HEK293 (cell line): Measurements from ENCODE around the gene SMAD2.
A peak's percentile ranks its signal among the peaks of the same experiment; 100 is the strongest.

Experiments
- CTCF ChIA-PET: fragments of 350-600 bp; formaldehyde crosslinking; extraction: SDS; loops from one replicate; lab custom pipeline; 2021; ENCODE audit warnings: antibody characterized with exemption; lab: Yijun Ruan, JAX
- POLR2A ChIA-PET: fragments of 300-600 bp; formaldehyde crosslinking; extraction: SDS; loops from one replicate; lab custom pipeline; 2020; ENCODE audit warnings: antibody characterized with exemption, inconsistent platforms; lab: Yijun Ruan, JAX
- H3K27ac ChIP-seq: fragments of 200-500 bp; sonication (Bioruptor generic); 2 replicates; pipeline ENCODE4 v1.5.1; 2014; ENCODE audit warnings: low read depth, low read length, control low read depth, inconsistent platforms; ENCODE audit errors: extremely low read depth
- H3K36me3 ChIP-seq, 2 experiments: fragments of 200-500 bp in 1 of 2; sonication (Bioruptor generic) in 1 of 2; 1 replicate in 1 of 2; 2 replicates in 1 of 2; pipeline ENCODE4 v1.5.1; 2014 to 2017; ENCODE audit warnings: inconsistent platforms in 2 of 2, low read length in 2 of 2; ENCODE audit not compliant: control insufficient read depth in 2 of 2, insufficient read depth in 1 of 2
- H3K4me1 ChIP-seq: fragments of 200-500 bp; sonication (Bioruptor generic); 2 replicates; pipeline ENCODE4 v1.5.1; 2014; ENCODE audit warnings: mild to moderate bottlenecking, low read length, inconsistent platforms; ENCODE audit not compliant: control insufficient read depth, insufficient read depth
- H3K4me3 ChIP-seq: 2 replicates; pipeline ENCODE4 v1.5.1; 2011; ENCODE audit warnings: low read depth, mild to moderate bottlenecking, control low read depth, low read length, moderate library complexity
- H3K9me3 ChIP-seq: fragments of 200-500 bp; sonication (Bioruptor generic); 2 replicates; pipeline ENCODE4 v1.5.1; 2014; ENCODE audit warnings: low read depth, low read length, inconsistent platforms; ENCODE audit not compliant: control insufficient read depth, insufficient read depth
- FEZF1 ChIP-seq: fragments of 450-650 bp; formaldehyde crosslinking; IDR thresholded peaks from 2 replicates; pipeline ENCODE4 v1.5.1; 2016; ENCODE audit warnings: missing biosample characterization, missing genetic modification characterization
- KLF1 ChIP-seq: fragments of 450-650 bp; formaldehyde crosslinking; IDR thresholded peaks from 2 replicates; pipeline ENCODE4 v1.5.1; 2016; ENCODE audit warnings: missing biosample characterization, missing genetic modification characterization
- MEIS1 ChIP-seq: sonication (generic); formaldehyde crosslinking; IDR thresholded peaks from 2 replicates; pipeline ENCODE4 v1.8.1; 2022; ENCODE audit warnings: missing genetic modification reagents, mild to moderate bottlenecking, borderline replicate concordance
- OVOL3 ChIP-seq: fragments of 450-650 bp; formaldehyde crosslinking; IDR thresholded peaks from 2 replicates; pipeline ENCODE4 v1.5.1; 2016; ENCODE audit warnings: missing biosample characterization, missing genetic modification characterization
- REPIN1 ChIP-seq: fragments of 450-650 bp; formaldehyde crosslinking; IDR thresholded peaks from 2 replicates; pipeline ENCODE4 v1.5.1; 2017; ENCODE audit warnings: missing biosample characterization, missing genetic modification characterization, low read depth
- ZFHX2 ChIP-seq: fragments of 450-650 bp; formaldehyde crosslinking; conservative IDR thresholded peaks from 2 replicates; pipeline ENCODE4 v1.5.1; 2016; ENCODE audit warnings: missing biosample characterization, missing genetic modification characterization
- ZFP69B ChIP-seq: fragments of 450-650 bp; formaldehyde crosslinking; IDR thresholded peaks from 2 replicates; pipeline ENCODE4 v1.5.1; 2016; ENCODE audit warnings: missing biosample characterization, missing genetic modification characterization
- ZNF169 ChIP-seq: fragments of 450-650 bp; formaldehyde crosslinking; IDR thresholded peaks from 2 replicates; pipeline ENCODE4 v1.5.1; 2016; ENCODE audit warnings: missing biosample characterization, missing genetic modification characterization
- ZNF174 ChIP-seq: fragments of 450-650 bp; formaldehyde crosslinking; IDR thresholded peaks from 2 replicates; pipeline ENCODE4 v1.5.0; 2017; ENCODE audit warnings: missing biosample characterization, mild to moderate bottlenecking, missing genetic modification characterization
- ZNF248 ChIP-seq: fragments of 450-650 bp; formaldehyde crosslinking; IDR thresholded peaks from 2 replicates; pipeline ENCODE4 v1.5.1; 2017; ENCODE audit warnings: missing biosample characterization, missing genetic modification characterization
- ZNF266 ChIP-seq: fragments of 450-650 bp; formaldehyde crosslinking; IDR thresholded peaks from 2 replicates; pipeline ENCODE4 v1.5.1; 2016; ENCODE audit warnings: missing biosample characterization, missing genetic modification characterization, low read depth
- ZNF302 ChIP-seq: fragments of 450-650 bp; formaldehyde crosslinking; IDR thresholded peaks from 2 replicates; pipeline ENCODE4 v1.5.1; 2016; ENCODE audit warnings: missing biosample characterization, missing genetic modification characterization, low read depth
- ZNF311 ChIP-seq: fragments of 450-650 bp; formaldehyde crosslinking; IDR thresholded peaks from 2 replicates; pipeline ENCODE4 v1.5.1; 2017; ENCODE audit warnings: missing biosample characterization, missing genetic modification characterization, borderline replicate concordance
- ZNF324 ChIP-seq: fragments of 450-650 bp; formaldehyde crosslinking; IDR thresholded peaks from 2 replicates; pipeline ENCODE4 v1.5.1; 2016; ENCODE audit warnings: missing biosample characterization, missing genetic modification characterization
- ZNF335 ChIP-seq: fragments of 450-650 bp; formaldehyde crosslinking; conservative IDR thresholded peaks from 2 replicates; pipeline ENCODE4 v1.5.1; 2016; ENCODE audit warnings: missing biosample characterization, missing genetic modification characterization
- ZNF391 ChIP-seq: fragments of 450-650 bp; formaldehyde crosslinking; IDR thresholded peaks from 2 replicates; pipeline ENCODE4 v1.5.1; 2016; ENCODE audit warnings: low read depth, missing biosample characterization, missing genetic modification characterization, borderline replicate concordance
- ZNF501 ChIP-seq: fragments of 450-650 bp; formaldehyde crosslinking; IDR thresholded peaks from 2 replicates; pipeline ENCODE4 v1.5.1; 2016; ENCODE audit warnings: missing biosample characterization, missing genetic modification characterization
- ZNF548 ChIP-seq: fragments of 450-650 bp; formaldehyde crosslinking; IDR thresholded peaks from 2 replicates; pipeline ENCODE4 v1.5.1; 2016; ENCODE audit warnings: missing biosample characterization, missing genetic modification characterization
- TF ChIP-seq, protein P1 (sequence below): fragments of 450-650 bp; formaldehyde crosslinking; IDR thresholded peaks from 2 replicates; pipeline ENCODE4 v1.5.1; 2017; ENCODE audit warnings: missing biosample characterization, missing genetic modification characterization
- TF ChIP-seq, protein P2 (sequence below): fragments of 450-650 bp; formaldehyde crosslinking; IDR thresholded peaks from 2 replicates; pipeline ENCODE4 v1.5.1; 2016; ENCODE audit warnings: missing biosample characterization, missing genetic modification characterization, borderline replicate concordance
- TF ChIP-seq, protein P3 (sequence below): fragments of 450-650 bp; formaldehyde crosslinking; IDR thresholded peaks from 2 replicates; pipeline ENCODE4; 2016; ENCODE audit warnings: missing biosample characterization, missing genetic modification characterization
- TF ChIP-seq, protein P4 (sequence below): fragments of 450-650 bp; formaldehyde crosslinking; IDR thresholded peaks from 2 replicates; pipeline ENCODE4 v1.5.1; 2016; ENCODE audit warnings: missing biosample characterization, missing genetic modification characterization, low read depth

The SMAD2 gene

DNA sequence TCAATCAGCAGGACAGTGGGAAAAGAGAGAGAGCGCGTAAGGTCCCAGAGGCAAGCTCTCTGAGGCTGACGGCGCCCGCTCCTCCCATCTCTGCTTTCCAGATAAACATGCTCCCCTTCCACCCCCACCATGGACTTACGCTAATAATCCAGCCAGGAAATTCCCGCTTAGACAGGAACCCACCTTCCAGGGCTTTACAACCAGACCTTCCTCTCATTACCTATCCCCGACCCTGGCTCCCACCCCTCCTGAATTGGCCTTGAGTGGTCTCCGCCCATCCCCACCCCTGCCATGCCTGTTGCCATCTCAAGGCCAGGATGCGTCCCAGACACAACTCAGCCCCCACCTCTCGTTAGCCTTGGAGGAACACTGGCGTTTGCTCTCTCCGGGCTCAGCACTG is 131.1 kb downstream of the SMAD2 start:
- Histone ChIP-seq H3K4me3 (no peak overlapping the region), H3K27ac (no peak overlapping the region), H3K4me1 (no peaks in the 10 kb centered on the region), H3K36me3 (no peaks in the 10 kb centered on the region), H3K9me3 (no peaks in the 10 kb centered on the region)
- ChIA-PET CTCF (interaction anchor here (0.6 to 0.9 kb wide), 2 partner anchors 45 to 223 kb away, joined by 4 read pairs; no protein-coding TSS in a partner anchor), POLR2A (no interaction called here)
- peak; percentile 86 for TF ChIP-seq KLF1 (tag by site-specific recombination)
- TF ChIP-seq, protein P1, sequence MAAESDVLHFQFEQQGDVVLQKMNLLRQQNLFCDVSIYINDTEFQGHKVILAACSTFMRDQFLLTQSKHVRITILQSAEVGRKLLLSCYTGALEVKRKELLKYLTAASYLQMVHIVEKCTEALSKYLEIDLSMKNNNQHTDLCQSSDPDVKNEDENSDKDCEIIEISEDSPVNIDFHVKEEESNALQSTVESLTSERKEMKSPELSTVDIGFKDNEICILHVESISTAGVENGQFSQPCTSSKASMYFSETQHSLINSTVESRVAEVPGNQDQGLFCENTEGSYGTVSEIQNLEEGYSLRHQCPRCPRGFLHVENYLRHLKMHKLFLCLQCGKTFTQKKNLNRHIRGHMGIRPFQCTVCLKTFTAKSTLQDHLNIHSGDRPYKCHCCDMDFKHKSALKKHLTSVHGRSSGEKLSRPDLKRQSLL (tag by site-specific recombination) = no peak

DNA sequence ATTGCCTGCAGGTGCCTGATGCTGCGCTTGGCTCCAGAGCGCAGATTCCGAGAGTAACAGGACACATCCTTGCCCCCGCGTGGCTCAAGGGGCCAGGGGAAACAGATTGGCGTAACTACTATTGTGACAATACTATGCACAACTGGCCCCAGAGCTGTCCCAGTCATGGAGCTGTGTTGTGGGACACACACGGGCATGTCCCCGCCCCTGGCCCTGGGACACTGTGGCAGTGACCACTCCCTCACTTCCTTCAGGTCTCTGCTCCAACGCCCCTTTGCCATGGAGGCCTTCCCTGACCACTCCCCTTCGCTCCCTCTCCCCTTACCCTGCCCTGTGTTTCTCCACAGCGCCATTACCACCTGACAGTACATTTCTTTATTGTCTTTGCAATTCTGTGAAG is 132.1 kb downstream of the SMAD2 start:
- no peak overlapping the region for H3K4me3 ChIP-seq
- CTCF ChIA-PET = no interaction called here
- TF ChIP-seq ZNF302 (tag by site-specific recombination) (no peak), MEIS1 (CRISPR knock-in tag) (no peak), ZFP69B (no peak), ZNF335 (tag by site-specific recombination) (no peak), ZNF391 (tag by site-specific recombination) (no peak), ZNF174 (no peak), REPIN1 (tag by site-specific recombination) (no peak), ZFHX2 (tag by site-specific recombination) (no peak), ZNF324 (tag by site-specific recombination) (no peak), ZNF169 (tag by site-specific recombination) (no peak), ZNF501 (no peak)
- TF ChIP-seq, protein P2, sequence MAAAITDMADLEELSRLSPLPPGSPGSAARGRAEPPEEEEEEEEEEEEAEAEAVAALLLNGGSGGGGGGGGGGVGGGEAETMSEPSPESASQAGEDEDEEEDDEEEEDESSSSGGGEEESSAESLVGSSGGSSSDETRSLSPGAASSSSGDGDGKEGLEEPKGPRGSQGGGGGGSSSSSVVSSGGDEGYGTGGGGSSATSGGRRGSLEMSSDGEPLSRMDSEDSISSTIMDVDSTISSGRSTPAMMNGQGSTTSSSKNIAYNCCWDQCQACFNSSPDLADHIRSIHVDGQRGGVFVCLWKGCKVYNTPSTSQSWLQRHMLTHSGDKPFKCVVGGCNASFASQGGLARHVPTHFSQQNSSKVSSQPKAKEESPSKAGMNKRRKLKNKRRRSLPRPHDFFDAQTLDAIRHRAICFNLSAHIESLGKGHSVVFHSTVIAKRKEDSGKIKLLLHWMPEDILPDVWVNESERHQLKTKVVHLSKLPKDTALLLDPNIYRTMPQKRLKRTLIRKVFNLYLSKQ (tag by site-specific recombination) = no peak
- TF ChIP-seq, protein P3, sequence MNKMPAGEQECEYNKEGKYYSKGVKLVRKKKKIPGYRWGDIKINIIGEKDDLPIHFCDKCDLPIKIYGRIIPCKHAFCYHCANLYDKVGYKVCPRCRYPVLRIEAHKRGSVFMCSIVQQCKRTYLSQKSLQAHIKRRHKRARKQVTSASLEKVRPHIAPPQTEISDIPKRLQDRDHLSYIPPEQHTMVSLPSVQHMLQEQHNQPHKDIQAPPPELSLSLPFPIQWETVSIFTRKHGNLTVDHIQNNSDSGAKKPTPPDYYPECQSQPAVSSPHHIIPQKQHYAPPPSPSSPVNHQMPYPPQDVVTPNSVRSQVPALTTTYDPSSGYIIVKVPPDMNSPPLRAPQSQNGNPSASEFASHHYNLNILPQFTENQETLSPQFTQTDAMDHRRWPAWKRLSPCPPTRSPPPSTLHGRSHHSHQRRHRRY = no peak
- TF ChIP-seq, protein P4, sequence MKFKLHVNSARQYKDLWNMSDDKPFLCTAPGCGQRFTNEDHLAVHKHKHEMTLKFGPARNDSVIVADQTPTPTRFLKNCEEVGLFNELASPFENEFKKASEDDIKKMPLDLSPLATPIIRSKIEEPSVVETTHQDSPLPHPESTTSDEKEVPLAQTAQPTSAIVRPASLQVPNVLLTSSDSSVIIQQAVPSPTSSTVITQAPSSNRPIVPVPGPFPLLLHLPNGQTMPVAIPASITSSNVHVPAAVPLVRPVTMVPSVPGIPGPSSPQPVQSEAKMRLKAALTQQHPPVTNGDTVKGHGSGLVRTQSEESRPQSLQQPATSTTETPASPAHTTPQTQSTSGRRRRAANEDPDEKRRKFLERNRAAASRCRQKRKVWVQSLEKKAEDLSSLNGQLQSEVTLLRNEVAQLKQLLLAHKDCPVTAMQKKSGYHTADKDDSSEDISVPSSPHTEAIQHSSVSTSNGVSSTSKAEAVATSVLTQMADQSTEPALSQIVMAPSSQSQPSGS (tag by site-specific recombination) = no peak
- TF ChIP-seq, all 188 proteins: peak for 0
- H3K4me1 ChIP-seq = no peaks in the 10 kb centered on the region
- H3K9me3 ChIP-seq = no peaks in the 10 kb centered on the region
- no peak overlapping the region for H3K27ac ChIP-seq
- no peaks in the 10 kb centered on the region for H3K36me3 ChIP-seq
- POLR2A ChIA-PET = no interaction called here

DNA sequence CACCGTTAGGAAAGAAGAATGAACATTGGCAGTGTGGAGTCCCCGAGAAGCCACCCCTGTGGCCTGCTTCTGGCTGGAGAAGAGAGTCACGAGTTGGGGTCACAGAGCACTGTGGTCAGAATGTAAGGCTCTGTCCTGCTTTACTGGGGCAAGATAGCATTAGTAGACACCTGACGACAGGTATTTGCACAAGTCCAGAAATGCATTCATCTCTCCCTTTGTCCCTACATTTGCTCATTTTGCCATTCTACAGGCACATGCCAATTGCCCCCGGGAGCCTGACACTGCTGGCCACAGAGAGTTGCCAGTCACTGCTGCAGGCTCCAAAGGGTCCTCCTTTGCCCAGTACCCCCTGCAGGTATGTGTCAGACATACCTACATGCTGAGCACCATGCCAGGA is 133.3 kb downstream of the SMAD2 start:
- Histone ChIP-seq H3K4me1 (no peaks in the 10 kb centered on the region), H3K36me3 (no peaks in the 10 kb centered on the region), H3K4me3 (no peak overlapping the region)
- CTCF ChIA-PET = interaction anchor here (0.6 kb wide), 1 partner anchor 588 kb away, joined by 3 read pairs; no protein-coding TSS in a partner anchor
- no peak for TF ChIP-seq FEZF1 (tag by site-specific recombination)
- no peak for TF ChIP-seq ZNF548 (tag by site-specific recombination)
- no peak for TF ChIP-seq ZNF266 (tag by site-specific recombination)
- no peak for TF ChIP-seq ZNF311 (tag by site-specific recombination)
- TF ChIP-seq OVOL3 (tag by site-specific recombination) = no peak
- TF ChIP-seq ZNF248 (tag by site-specific recombination) = no peak
- TF ChIP-seq, all 188 proteins: peak for 0
- POLR2A ChIA-PET = no interaction called here
- Histone ChIP-seq H3K27ac (no peak overlapping the region), H3K9me3 (no peaks in the 10 kb centered on the region)
